IMR-90 (cell line): ENCODE measurements around the gene BEX1.

Source experiments
- BHLHE40 ChIP-seq: fragments of 150-350 bp; IDR thresholded peaks from 2 replicates; pipeline ENCODE4 v1.6.1; 2016; ENCODE audit warnings: mild to moderate bottlenecking, low read depth, low read length
- CHD1 ChIP-seq: IDR thresholded peaks from 2 replicates; pipeline ENCODE4 v1.6.1; 2012; ENCODE audit warnings: low read depth, low read length, improper control_type of control experiment
- FOS ChIP-seq: fragments of 150-350 bp; IDR thresholded peaks from 2 replicates; pipeline ENCODE4 v1.6.1; 2016; ENCODE audit warnings: low read depth, low read length
- MXI1 ChIP-seq: IDR thresholded peaks from 2 replicates; pipeline ENCODE4 v1.6.1; 2012; ENCODE audit warnings: low read depth, mild to moderate bottlenecking, low read length, moderate library complexity, borderline replicate concordance
- POLR2A ChIP-seq: IDR thresholded peaks from 2 replicates; pipeline ENCODE4 v1.6.1; 2012; ENCODE audit warnings: mild to moderate bottlenecking, low read depth, low read length
- RCOR1 ChIP-seq: IDR thresholded peaks from 2 replicates; pipeline ENCODE4 v1.6.1; 2012; ENCODE audit warnings: mild to moderate bottlenecking, low read length, improper control_type of control experiment; ENCODE audit not compliant: insufficient replicate concordance
- RFX5 ChIP-seq: IDR thresholded peaks from 2 replicates; pipeline ENCODE4 v1.8.0; 2012; ENCODE audit warnings: low read depth, mild to moderate bottlenecking, low read length, moderate library complexity
- SMC3 ChIP-seq: fragments of 150-350 bp; IDR thresholded peaks from 2 replicates; pipeline ENCODE4 v1.6.1; 2016; ENCODE audit warnings: low read depth, mild to moderate bottlenecking, antibody characterized with exemption, low read length, moderate library complexity
- TF ChIP-seq, protein P1 (sequence below): conservative IDR thresholded peaks from 2 replicates; pipeline ENCODE4 v1.5.1; 2012; ENCODE audit warnings: mild to moderate bottlenecking, low read depth, low read length, improper control_type of control experiment
- TF ChIP-seq, protein P2 (sequence below): fragments of 150-350 bp; IDR thresholded peaks from 2 replicates; pipeline ENCODE4 v1.6.1; 2017; ENCODE audit warnings: mild to moderate bottlenecking, antibody characterized with exemption, low read length, low read depth

DNA sequence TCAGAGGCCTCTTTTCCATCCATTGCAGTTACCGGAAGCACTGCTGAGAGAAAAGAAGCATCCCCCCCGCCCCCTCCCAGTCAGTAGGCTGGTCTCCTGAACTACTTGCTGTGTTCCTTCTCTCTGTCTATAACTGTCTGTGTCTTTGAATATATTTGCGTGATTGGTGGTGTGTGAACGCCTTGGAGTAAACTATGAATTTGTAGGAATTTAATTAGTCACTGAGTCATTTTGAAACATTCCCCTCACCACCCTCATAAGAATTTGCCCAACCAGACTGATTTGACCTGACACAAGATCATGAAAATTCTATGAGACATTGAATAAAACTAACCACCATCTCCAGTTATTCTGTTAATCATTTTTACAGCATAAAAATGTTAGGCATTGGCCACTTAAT is 35.7 kb upstream of the BEX1 start:
- no peak for TF ChIP-seq RCOR1
- TF ChIP-seq, protein P1, sequence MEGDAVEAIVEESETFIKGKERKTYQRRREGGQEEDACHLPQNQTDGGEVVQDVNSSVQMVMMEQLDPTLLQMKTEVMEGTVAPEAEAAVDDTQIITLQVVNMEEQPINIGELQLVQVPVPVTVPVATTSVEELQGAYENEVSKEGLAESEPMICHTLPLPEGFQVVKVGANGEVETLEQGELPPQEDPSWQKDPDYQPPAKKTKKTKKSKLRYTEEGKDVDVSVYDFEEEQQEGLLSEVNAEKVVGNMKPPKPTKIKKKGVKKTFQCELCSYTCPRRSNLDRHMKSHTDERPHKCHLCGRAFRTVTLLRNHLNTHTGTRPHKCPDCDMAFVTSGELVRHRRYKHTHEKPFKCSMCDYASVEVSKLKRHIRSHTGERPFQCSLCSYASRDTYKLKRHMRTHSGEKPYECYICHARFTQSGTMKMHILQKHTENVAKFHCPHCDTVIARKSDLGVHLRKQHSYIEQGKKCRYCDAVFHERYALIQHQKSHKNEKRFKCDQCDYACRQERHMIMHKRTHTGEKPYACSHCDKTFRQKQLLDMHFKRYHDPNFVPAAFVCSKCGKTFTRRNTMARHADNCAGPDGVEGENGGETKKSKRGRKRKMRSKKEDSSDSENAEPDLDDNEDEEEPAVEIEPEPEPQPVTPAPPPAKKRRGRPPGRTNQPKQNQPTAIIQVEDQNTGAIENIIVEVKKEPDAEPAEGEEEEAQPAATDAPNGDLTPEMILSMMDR = no peak
- TF ChIP-seq POLR2A = no peak
- TF ChIP-seq, protein P2, sequence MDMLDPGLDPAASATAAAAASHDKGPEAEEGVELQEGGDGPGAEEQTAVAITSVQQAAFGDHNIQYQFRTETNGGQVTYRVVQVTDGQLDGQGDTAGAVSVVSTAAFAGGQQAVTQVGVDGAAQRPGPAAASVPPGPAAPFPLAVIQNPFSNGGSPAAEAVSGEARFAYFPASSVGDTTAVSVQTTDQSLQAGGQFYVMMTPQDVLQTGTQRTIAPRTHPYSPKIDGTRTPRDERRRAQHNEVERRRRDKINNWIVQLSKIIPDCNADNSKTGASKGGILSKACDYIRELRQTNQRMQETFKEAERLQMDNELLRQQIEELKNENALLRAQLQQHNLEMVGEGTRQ = no peak
- TF ChIP-seq FOS = no peak
- TF ChIP-seq RFX5 = no peak
- TF ChIP-seq BHLHE40 = no peak
- TF ChIP-seq CHD1 = no peak
- TF ChIP-seq SMC3 = no peak
- TF ChIP-seq MXI1 = no peak
